Astrocyte (in vitro differentiated cells and primary cell): ENCODE measurements around the gene ZC3H18. TPM values are rescaled to one million over a fixed set of nuclear protein-coding genes. Genes with fewer than 3 reads are reported as not detected.

Experiments used
- DNase-seq: peaks from one replicate; pipeline ENCODE4 v3.0.0-alpha.2; 2010; ENCODE audit warnings: low read depth
- FAIRE-seq: peaks from 2 replicates; lab custom pipeline; 2011; peaks lifted over from hg19 to GRCh38; lab: Jason Lieb, UNC
- H2AFZ ChIP-seq: 2 replicates; pipeline ENCODE4 v1.6.0; 2012; ENCODE audit warnings: low read depth, low read length, inconsistent platforms
- H3K27ac ChIP-seq: 2 replicates; pipeline ENCODE4 v1.5.1; 2011; ENCODE audit warnings: low read depth, low read length, inconsistent platforms
- H3K27me3 ChIP-seq: 2 replicates; pipeline ENCODE4 v1.6.0; 2011; ENCODE audit warnings: low read length, inconsistent platforms; ENCODE audit not compliant: insufficient read depth
- H3K36me3 ChIP-seq: 2 replicates; pipeline ENCODE4 v1.5.1; 2011; ENCODE audit warnings: low read length, inconsistent platforms; ENCODE audit not compliant: insufficient read depth
- H3K4me1 ChIP-seq: 2 replicates; pipeline ENCODE4 v1.5.1; 2011; ENCODE audit warnings: low read length, inconsistent platforms; ENCODE audit not compliant: insufficient read depth
- H3K4me2 ChIP-seq: 2 replicates; pipeline ENCODE4 v1.6.0; 2012; ENCODE audit warnings: low read length, inconsistent platforms
- H3K4me3 ChIP-seq: 2 replicates; pipeline ENCODE4 v1.5.1; 2011; ENCODE audit warnings: low read depth, mild to moderate bottlenecking, low read length, inconsistent platforms; ENCODE audit not compliant: insufficient read depth
- H3K79me2 ChIP-seq: 2 replicates; pipeline ENCODE4 v1.6.0; 2012; ENCODE audit warnings: mild to moderate bottlenecking, low read length, inconsistent platforms; ENCODE audit not compliant: insufficient read depth
- H3K9ac ChIP-seq: 2 replicates; pipeline ENCODE4 v1.6.0; 2012; ENCODE audit warnings: mild to moderate bottlenecking, low read length, inconsistent platforms
- H3K9me3 ChIP-seq: 2 replicates; pipeline ENCODE4 v1.5.1; 2012; ENCODE audit warnings: low read depth, mild to moderate bottlenecking, low read length, inconsistent platforms; ENCODE audit not compliant: insufficient read depth
- H4K20me1 ChIP-seq: 2 replicates; pipeline ENCODE4 v1.6.0; 2012; ENCODE audit warnings: low read length, inconsistent platforms; ENCODE audit not compliant: insufficient read depth
- H3K27ac Mint-ChIP-seq: one replicate; pipeline ENCODE4 v1.8.0; 2021; ENCODE audit warnings: mild to moderate bottlenecking, mixed read lengths; ENCODE audit not compliant: unreplicated experiment
- H3K27me3 Mint-ChIP-seq: one replicate; pipeline ENCODE4 v1.8.0; 2021; ENCODE audit warnings: low read depth, mixed read lengths; ENCODE audit not compliant: unreplicated experiment
- H3K36me3 Mint-ChIP-seq: one replicate; pipeline ENCODE4 v1.8.0; 2021; ENCODE audit warnings: low read depth, mixed read lengths; ENCODE audit not compliant: unreplicated experiment
- H3K4me1 Mint-ChIP-seq: one replicate; pipeline ENCODE4 v1.8.0; 2021; ENCODE audit warnings: low read depth, mixed read lengths; ENCODE audit not compliant: unreplicated experiment
- H3K4me3 Mint-ChIP-seq: one replicate; pipeline ENCODE4 v1.8.0; 2021; ENCODE audit warnings: mild to moderate bottlenecking, moderate library complexity, mixed read lengths; ENCODE audit not compliant: unreplicated experiment
- H3K9me3 Mint-ChIP-seq: one replicate; pipeline ENCODE4 v1.8.0; 2021; ENCODE audit warnings: mild to moderate bottlenecking, mixed read lengths; ENCODE audit not compliant: unreplicated experiment
- CTCF ChIP-seq: IDR thresholded peaks from 2 replicates; pipeline ENCODE4 v1.5.1; 2011; ENCODE audit warnings: low read depth, mild to moderate bottlenecking, inconsistent platforms, low read length, moderate library complexity; ENCODE audit not compliant: insufficient read depth
- EZH2 ChIP-seq: IDR thresholded peaks from 2 replicates; pipeline ENCODE4 v1.6.1; 2012; ENCODE audit warnings: mild to moderate bottlenecking, low read length, inconsistent platforms; ENCODE audit not compliant: insufficient read depth
- total RNA-seq: library from RNA; stranded (reverse); gene quantifications from 2 replicates; pipeline ENCODE4 v1.2.1, GENCODE V29; 2021

ZC3H18 gene
- total RNA-seq, 1 donor from 2014 or later: 32.8 TPM

- H3K27ac ChIP-seq: peak overlapping the region; percentile 86
- H3K27ac Mint-ChIP-seq: peak overlapping the region; percentile 55
Measured at GRCh38 chr16:88662222-88662842, 92.1 kb downstream of the ZC3H18 start.

GRCh38 chr16:88662843-88663606 lies 92.8 kb downstream of the ZC3H18 start, which contains the start of gene MVD:
TSS of gene MVD (minus strand) at chr16:88663091. CDS start at chr16:88663080, 11 bp downstream.
- H2AFZ ChIP-seq: peak within 1 kb of the TSS; percentile 94
- H3K36me3 ChIP-seq: no peaks in the 10 kb centered on the region
- FAIRE-seq: no peak
- H3K36me3 Mint-ChIP-seq: no peaks in the 10 kb centered on the region
- H3K79me2 ChIP-seq: peaks cover 43% of the 10 kb centered on the region
- H3K4me1 Mint-ChIP-seq: peaks cover 7% of the 10 kb centered on the region
- no peak for TF ChIP-seq CTCF
- TF ChIP-seq EZH2: no peak
- no peaks in the 10 kb centered on the region for H3K9me3 Mint-ChIP-seq
- no peaks in the 10 kb centered on the region for H3K27me3 Mint-ChIP-seq
- H3K27ac ChIP-seq: peak within 1 kb of the TSS; percentile 86
- peak within 1 kb of the TSS; percentile 92 for H3K4me3 Mint-ChIP-seq
- no peaks in the 10 kb centered on the region for H3K27me3 ChIP-seq
- H4K20me1 ChIP-seq: peaks cover 38% of the 10 kb centered on the region
- H3K4me2 ChIP-seq: peak within 1 kb of the TSS; percentile 86
- no peaks in the 10 kb centered on the region for H3K9me3 ChIP-seq
- H3K27ac Mint-ChIP-seq: peak within 1 kb of the TSS; percentile 55
- DNase-seq: peak; percentile 93
- peak within 1 kb of the TSS; percentile 95 for H3K4me3 ChIP-seq
- H3K9ac ChIP-seq: peak within 1 kb of the TSS; percentile 89
- H3K4me1 ChIP-seq: peaks cover 6% of the 10 kb centered on the region

More at GRCh38 chr16:88662222-88662842, 92.1 kb downstream of the ZC3H18 start:
- H3K9me3 ChIP-seq: no peaks in the 10 kb centered on the region
- peak overlapping the region; percentile 95 for H3K4me3 ChIP-seq
- H3K79me2 ChIP-seq: peaks cover 43% of the 10 kb centered on the region
- no peaks in the 10 kb centered on the region for H3K9me3 Mint-ChIP-seq
- H3K27me3 ChIP-seq: no peaks in the 10 kb centered on the region
- TF ChIP-seq EZH2 (no peak), CTCF (no peak)
- no peaks in the 10 kb centered on the region for H3K36me3 ChIP-seq
- peaks cover 7% of the 10 kb centered on the region for H3K4me1 Mint-ChIP-seq
- FAIRE-seq (no peak), DNase-seq (no peak)
- H3K4me3 Mint-ChIP-seq: peak overlapping the region; percentile 92
- peaks cover 6% of the 10 kb centered on the region for H3K4me1 ChIP-seq
- peak overlapping the region; percentile 75 for H2AFZ ChIP-seq
- H3K27me3 Mint-ChIP-seq: no peaks in the 10 kb centered on the region
- no peaks in the 10 kb centered on the region for H3K36me3 Mint-ChIP-seq
- H3K9ac ChIP-seq: peak overlapping the region; percentile 89
- H4K20me1 ChIP-seq: peaks cover 41% of the 10 kb centered on the region
- peak overlapping the region; percentile 86 for H3K4me2 ChIP-seq
